Mesendoderm (in vitro differentiated cells): ENCODE data around the gene OSBPL5.

Source experiments
- DNase-seq: peaks from one replicate; pipeline ENCODE4 v3.0.0; 2013
- H2AK5ac ChIP-seq: 2 replicates; pipeline ENCODE4 v1.6.1; 2013; ENCODE audit warnings: low read length, inconsistent platforms
- H2BK120ac ChIP-seq: 2 replicates; pipeline ENCODE4 v1.6.1; 2013; ENCODE audit warnings: low read depth, mild to moderate bottlenecking, low read length, moderate library complexity, mixed read lengths
- H2BK15ac ChIP-seq: replicated peaks from 2 replicates; pipeline ENCODE4 v1.6.1; 2013; ENCODE audit warnings: low read depth, mild to moderate bottlenecking, moderate library complexity
- H2BK5ac ChIP-seq: 2 replicates; pipeline ENCODE4 v1.6.1; 2013; ENCODE audit warnings: low read length, inconsistent platforms
- H3K18ac ChIP-seq: 2 replicates; pipeline ENCODE4 v1.6.1; 2013; ENCODE audit warnings: mild to moderate bottlenecking, low read length, mixed read lengths
- H3K23ac ChIP-seq: one replicate; pipeline ENCODE4 v1.6.1; 2013; ENCODE audit warnings: low read length
- H3K27ac ChIP-seq: 2 replicates; pipeline ENCODE4 v1.5.1; 2013; ENCODE audit warnings: low read depth, mild to moderate bottlenecking, inconsistent platforms, low read length, moderate library complexity
- H3K27me3 ChIP-seq: 2 replicates; pipeline ENCODE4 v1.6.1; 2013; ENCODE audit warnings: low read length, control low read depth, mild to moderate bottlenecking, inconsistent platforms; ENCODE audit not compliant: insufficient read depth, poor library complexity
- H3K36me3 ChIP-seq: 2 replicates; pipeline ENCODE4 v1.6.1; 2013; ENCODE audit warnings: low read length, inconsistent platforms; ENCODE audit not compliant: control insufficient read depth, insufficient read depth
- H3K4ac ChIP-seq: one replicate; pipeline ENCODE4 v1.6.1; 2013; ENCODE audit warnings: low read depth, mild to moderate bottlenecking, low read length, moderate library complexity
- H3K4me1 ChIP-seq: 2 replicates; pipeline ENCODE4 v1.6.1; 2013; ENCODE audit warnings: low read depth, low read length, inconsistent platforms; ENCODE audit not compliant: control insufficient read depth
- H3K4me2 ChIP-seq: 2 replicates; pipeline ENCODE4 v1.6.1; 2013; ENCODE audit warnings: low read length
- H3K4me3 ChIP-seq: 2 replicates; pipeline ENCODE4 v1.5.1; 2013; ENCODE audit warnings: mild to moderate bottlenecking, low read length
- H3K56ac ChIP-seq: one replicate; pipeline ENCODE4 v1.6.1; 2013; ENCODE audit warnings: low read length
- H3K79me1 ChIP-seq: 2 replicates; pipeline ENCODE4 v1.6.1; 2013; ENCODE audit warnings: low read length, inconsistent platforms
- H3K79me2 ChIP-seq: 2 replicates; pipeline ENCODE4 v1.6.1; 2013; ENCODE audit warnings: mild to moderate bottlenecking, low read length; ENCODE audit not compliant: control insufficient read depth, insufficient read depth
- H3K9ac ChIP-seq: 2 replicates; pipeline ENCODE4 v1.6.1; 2013; ENCODE audit warnings: low read length, inconsistent platforms
- H4K5ac ChIP-seq: one replicate; pipeline ENCODE4 v1.6.1; 2013; ENCODE audit warnings: low read length
- H4K8ac ChIP-seq: one replicate; pipeline ENCODE4 v1.6.1; 2013; ENCODE audit warnings: low read depth, mild to moderate bottlenecking, control low read depth, low read length, moderate library complexity
- WGBS: extraction: QIAGEN DNeasy Blood & Tissue Kit; methylation state at CpG from one replicate; pipeline ENCODE4 v1.1.7; 2013; ENCODE audit warnings: low lambda C conversion rate, missing lambda C conversion rate; ENCODE audit not compliant: insufficient coverage; ENCODE audit errors: extremely low coverage; 5-methylcytosine and 5-hydroxymethylcytosine counted together

OSBPL5 gene

DNA sequence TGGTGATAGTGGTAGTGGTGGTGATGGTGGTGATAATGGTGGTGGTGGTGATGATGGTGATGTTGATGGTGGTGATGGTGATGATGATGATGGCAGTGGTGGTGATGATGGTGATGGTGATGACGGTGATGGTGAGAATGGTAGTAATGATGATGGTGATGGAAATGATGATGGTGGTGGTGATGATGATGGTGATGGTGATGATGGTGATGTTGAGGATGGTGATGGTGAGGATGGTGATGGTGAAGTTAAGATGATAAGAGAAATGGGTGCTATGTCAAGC lies 41.8 kb upstream of the OSBPL5 start:
- Histone ChIP-seq H3K27me3 (peaks cover 9% of the 10 kb centered on the region), H3K36me3 (no peaks in the 10 kb centered on the region), H3K23ac (no peak overlapping the region), H2BK120ac (no peak overlapping the region), H2BK15ac (no peak overlapping the region), H3K79me2 (no peaks in the 10 kb centered on the region), H4K8ac (no peak overlapping the region), H2AK5ac (no peak overlapping the region), H2BK5ac (no peak overlapping the region), H3K4me3 (no peak overlapping the region), H3K4me2 (no peak overlapping the region), H3K4ac (no peak overlapping the region), H4K5ac (no peak overlapping the region), H3K79me1 (no peaks in the 10 kb centered on the region), H3K9ac (no peak overlapping the region), H3K4me1 (no peaks in the 10 kb centered on the region), H3K18ac (no peak overlapping the region), H3K56ac (no peak overlapping the region), H3K27ac (no peak overlapping the region)
- WGBS = no CpG with 5 or more reads among the region's 1 CpG
- DNase-seq = no peak

DNA sequence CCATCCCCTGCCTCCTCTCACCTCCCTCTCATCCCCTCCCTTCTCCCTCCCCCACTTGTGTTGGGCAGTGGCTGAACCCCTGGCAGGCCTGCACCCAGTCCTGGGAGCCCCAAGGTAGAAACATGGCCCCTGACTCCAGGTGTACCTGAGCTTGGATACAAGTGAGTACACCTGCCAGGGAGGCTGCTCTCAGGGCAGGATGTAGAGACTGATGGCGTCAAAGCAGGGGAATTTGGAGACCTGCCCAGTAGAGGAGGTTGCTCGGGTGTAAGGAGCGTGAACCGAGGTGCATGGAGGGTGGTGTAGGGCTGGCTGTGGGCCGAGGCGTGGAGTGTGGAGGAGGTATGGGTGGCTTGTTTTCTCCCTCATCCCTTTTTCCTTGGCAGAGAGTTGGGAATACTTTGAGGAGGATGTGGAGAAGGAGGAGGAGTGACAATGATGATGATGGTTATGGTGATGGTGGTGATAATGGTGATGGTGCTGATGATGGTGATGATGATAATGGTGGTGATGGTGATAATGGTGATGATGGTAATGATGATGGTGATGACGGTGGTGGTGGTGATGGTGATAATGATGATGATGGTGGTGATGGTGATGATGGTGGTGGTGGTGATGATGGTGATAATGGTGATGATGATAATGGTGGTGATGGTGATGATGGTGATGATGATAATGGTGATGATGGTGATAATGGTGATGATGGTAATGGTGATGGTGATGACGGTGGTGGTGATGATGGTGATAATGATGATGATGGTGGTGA lies 41.2 kb upstream of the OSBPL5 start:
- H3K27me3 ChIP-seq = peaks cover 9% of the 10 kb centered on the region
- H3K4me1 ChIP-seq = no peaks in the 10 kb centered on the region
- no peak overlapping the region for H4K5ac ChIP-seq
- no peaks in the 10 kb centered on the region for H3K79me1 ChIP-seq
- H3K4me2 ChIP-seq = no peak overlapping the region
- no peak overlapping the region for H3K23ac ChIP-seq
- H3K36me3 ChIP-seq = no peaks in the 10 kb centered on the region
- H2BK5ac ChIP-seq = no peak overlapping the region
- no peak overlapping the region for H3K18ac ChIP-seq
- H3K9ac ChIP-seq = no peak overlapping the region
- no peak overlapping the region for H2BK120ac ChIP-seq
- no peak overlapping the region for H4K8ac ChIP-seq
- no peaks in the 10 kb centered on the region for H3K79me2 ChIP-seq
- H3K4me3 ChIP-seq = no peak overlapping the region
- H3K56ac ChIP-seq = no peak overlapping the region
- no peak overlapping the region for H2BK15ac ChIP-seq
- no peak overlapping the region for H3K27ac ChIP-seq
- no peak for DNase-seq
- no peak overlapping the region for H3K4ac ChIP-seq
- no CpG with 5 or more reads among the region's 8 CpGs for WGBS
- H2AK5ac ChIP-seq = no peak overlapping the region

DNA sequence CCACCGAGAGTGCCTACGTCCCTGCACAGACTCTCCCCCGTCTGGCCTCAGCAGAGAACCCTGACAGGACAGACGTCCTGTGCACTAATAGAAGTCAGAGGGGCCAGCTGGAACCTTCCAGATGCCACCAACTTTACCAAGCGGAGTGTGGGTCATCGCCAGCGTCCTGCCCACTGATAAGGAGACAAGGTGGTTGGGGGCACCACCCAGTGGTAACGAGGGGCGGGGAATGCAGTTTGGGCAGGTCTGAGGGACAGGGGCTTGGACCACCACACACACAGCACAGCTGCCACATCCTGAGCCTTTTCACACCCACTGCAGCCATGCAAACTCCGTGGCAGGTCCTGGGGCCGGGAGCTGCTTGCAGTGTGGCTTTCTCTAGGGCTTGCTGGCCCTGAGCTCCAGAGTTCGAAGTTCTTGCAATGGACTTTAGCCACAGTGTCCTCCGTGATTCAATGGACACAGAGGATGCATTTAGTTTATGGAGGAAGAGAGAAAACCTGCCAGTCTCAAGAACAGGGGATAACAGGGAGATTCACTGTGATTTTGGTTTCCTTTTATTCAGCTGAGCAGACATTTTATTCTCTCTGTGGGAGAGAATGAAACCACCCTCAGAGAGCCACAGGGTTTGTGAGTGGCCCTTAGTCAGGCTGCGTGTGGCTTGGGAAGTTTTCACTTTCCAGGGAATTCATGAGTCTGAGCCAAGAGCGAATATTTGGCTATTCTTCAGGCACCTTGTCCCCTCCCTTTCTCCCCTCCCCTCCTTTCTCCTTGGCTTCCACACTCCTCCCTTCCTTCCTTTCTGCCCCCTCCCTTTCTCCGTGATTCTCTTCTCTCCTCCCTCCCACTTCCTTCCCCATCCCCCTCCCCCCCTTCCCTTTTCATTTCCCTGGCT lies 40.4 kb upstream of the OSBPL5 start:
- H2AK5ac ChIP-seq = no peak overlapping the region
- H2BK15ac ChIP-seq = no peak overlapping the region
- H3K9ac ChIP-seq = no peak overlapping the region
- H3K79me1 ChIP-seq = no peaks in the 10 kb centered on the region
- H3K23ac ChIP-seq = no peak overlapping the region
- peaks cover 9% of the 10 kb centered on the region for H3K27me3 ChIP-seq
- no peak overlapping the region for H3K56ac ChIP-seq
- H3K27ac ChIP-seq = no peak overlapping the region
- WGBS = no CpG with 5 or more reads among the region's 16 CpGs
- no peak overlapping the region for H4K5ac ChIP-seq
- no peak overlapping the region for H3K4me3 ChIP-seq
- no peak overlapping the region for H3K4ac ChIP-seq
- no peaks in the 10 kb centered on the region for H3K36me3 ChIP-seq
- H3K79me2 ChIP-seq = no peaks in the 10 kb centered on the region
- H3K18ac ChIP-seq = no peak overlapping the region
- no peak for DNase-seq
- H3K4me2 ChIP-seq = no peak overlapping the region
- no peak overlapping the region for H2BK120ac ChIP-seq
- H4K8ac ChIP-seq = no peak overlapping the region
- H2BK5ac ChIP-seq = no peak overlapping the region
- no peaks in the 10 kb centered on the region for H3K4me1 ChIP-seq

DNA sequence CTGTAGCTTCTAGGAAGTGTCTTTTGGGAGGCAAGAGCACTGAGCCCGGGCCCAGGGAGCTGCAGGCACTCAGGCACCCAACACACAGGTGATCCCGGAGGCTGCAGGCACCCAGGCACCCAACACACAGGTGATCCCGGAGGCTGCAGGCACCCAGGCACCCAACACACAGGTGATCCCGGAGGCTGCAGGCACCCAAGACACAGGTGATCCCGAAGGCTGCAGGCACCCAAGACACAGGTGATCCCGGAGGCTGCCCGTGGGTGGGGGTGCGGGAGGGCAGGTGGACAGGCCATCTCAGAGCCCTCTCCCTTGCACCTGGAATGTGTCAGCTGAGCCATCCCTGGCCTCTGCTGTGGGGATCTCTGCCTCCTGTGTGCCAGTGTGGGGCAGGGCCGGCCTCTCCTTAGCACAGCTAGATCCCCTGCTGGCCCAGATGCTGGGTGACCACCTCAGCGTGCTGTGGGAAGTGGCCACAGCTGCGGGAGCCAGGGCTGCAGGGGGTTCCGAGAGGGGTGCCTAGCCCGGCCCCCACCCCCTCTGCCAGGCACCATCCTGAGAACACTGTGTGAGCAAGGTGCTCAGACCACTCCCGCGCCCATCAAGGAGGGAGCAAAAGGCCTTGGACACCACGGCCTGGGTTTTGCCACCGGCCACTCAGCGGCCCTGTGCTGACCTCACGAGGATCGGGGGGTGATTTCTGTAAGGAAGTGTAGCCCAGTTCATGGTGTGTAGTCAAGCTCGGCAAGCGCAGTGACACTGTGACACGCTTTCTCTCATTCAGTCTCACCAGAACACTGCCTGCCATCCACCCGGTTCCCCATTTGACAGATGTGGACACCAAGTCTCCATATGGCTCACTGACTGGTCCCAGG lies 39.3 kb upstream of the OSBPL5 start:
- Histone ChIP-seq H3K79me2 (no peaks in the 10 kb centered on the region), H3K27ac (no peak overlapping the region), H3K36me3 (no peaks in the 10 kb centered on the region), H3K56ac (no peak overlapping the region), H3K18ac (no peak overlapping the region), H2BK120ac (no peak overlapping the region), H3K4ac (no peak overlapping the region), H2BK15ac (no peak overlapping the region), H3K9ac (no peak overlapping the region), H3K4me2 (no peak overlapping the region), H4K5ac (no peak overlapping the region), H2AK5ac (no peak overlapping the region), H3K23ac (no peak overlapping the region), H3K4me1 (no peaks in the 10 kb centered on the region), H2BK5ac (no peak overlapping the region), H3K4me3 (no peak overlapping the region), H4K8ac (no peak overlapping the region), H3K27me3 (peaks cover 9% of the 10 kb centered on the region), H3K79me1 (no peaks in the 10 kb centered on the region)
- DNase-seq = no peak
- no CpG with 5 or more reads among the region's 24 CpGs for WGBS

DNA sequence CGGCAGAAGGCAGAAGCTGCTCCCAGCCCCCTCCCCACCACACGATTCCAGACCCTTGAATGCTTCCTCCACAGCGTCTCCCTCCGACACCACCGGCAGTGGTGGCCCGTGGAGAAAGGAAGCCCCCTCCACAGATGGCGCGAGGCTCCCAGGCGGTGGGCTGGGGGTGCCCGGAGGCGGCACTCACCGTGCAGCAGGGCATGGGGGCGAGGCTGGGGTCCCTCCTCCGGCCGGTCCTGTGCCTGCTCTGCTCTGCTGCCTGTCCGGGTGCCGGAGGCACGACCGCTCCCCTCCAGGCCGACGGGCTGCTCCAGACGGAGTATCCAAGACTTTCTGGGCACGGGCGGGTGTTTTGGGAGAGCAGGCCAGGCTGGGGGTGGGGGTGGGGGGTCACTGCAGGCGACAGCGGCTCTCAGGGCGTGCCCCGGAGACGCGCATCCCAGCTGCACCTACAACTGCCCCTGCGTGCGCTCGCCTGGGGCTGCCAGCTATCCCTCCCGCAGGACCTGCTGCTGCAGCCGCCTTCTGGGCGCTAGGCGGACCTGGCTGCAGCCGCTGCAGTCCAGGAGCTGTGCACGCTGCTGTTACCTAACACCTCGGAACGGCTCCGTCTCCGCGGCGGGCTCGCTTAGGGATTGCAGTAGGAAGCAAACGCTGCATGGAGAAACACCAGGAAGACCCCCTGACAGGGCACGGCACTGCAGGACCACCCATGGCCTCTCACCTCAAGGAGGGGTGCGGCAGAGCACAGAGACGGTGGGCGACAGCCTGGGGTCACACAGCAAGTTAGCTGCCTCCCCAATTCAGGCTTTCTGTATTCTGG lies 38.3 kb upstream of the OSBPL5 start:
- no peak overlapping the region for H3K18ac ChIP-seq
- H2BK15ac ChIP-seq = no peak overlapping the region
- peak; percentile 45 for DNase-seq
- H3K23ac ChIP-seq = no peak overlapping the region
- H3K27me3 ChIP-seq = peaks cover 9% of the 10 kb centered on the region
- peak overlapping the region; percentile 44 for H3K4me2 ChIP-seq
- no peaks in the 10 kb centered on the region for H3K36me3 ChIP-seq
- H4K8ac ChIP-seq = no peak overlapping the region
- no CpG with 5 or more reads among the region's 51 CpGs for WGBS
- H3K56ac ChIP-seq = peak overlapping the region; percentile 7
- no peak overlapping the region for H3K27ac ChIP-seq
- no peaks in the 10 kb centered on the region for H3K4me1 ChIP-seq
- H3K79me2 ChIP-seq = no peaks in the 10 kb centered on the region
- no peak overlapping the region for H4K5ac ChIP-seq
- H3K4me3 ChIP-seq = no peak overlapping the region
- H3K79me1 ChIP-seq = no peaks in the 10 kb centered on the region
- no peak overlapping the region for H2BK5ac ChIP-seq
- H2AK5ac ChIP-seq = no peak overlapping the region
- H3K4ac ChIP-seq = no peak overlapping the region
- peak overlapping the region; percentile 9 for H3K9ac ChIP-seq
- no peak overlapping the region for H2BK120ac ChIP-seq
